Muscle of leg (tissue), 11 donors: Measurements from ENCODE around the gene HS1BP3. TPM values are rescaled to one million over a fixed set of nuclear protein-coding genes. Genes with fewer than 3 reads are reported as not detected.

ENCODE experiments used
- DNase-seq: peaks from one replicate; pipeline ENCODE4 v3.0.0; 2013
- H3K27ac ChIP-seq: one replicate; pipeline ENCODE4 v1.5.1; 2013; ENCODE audit warnings: mild to moderate bottlenecking, low read length, control low read depth
- H3K27me3 ChIP-seq: one replicate; pipeline ENCODE4 v1.6.1; 2013; ENCODE audit warnings: low read length; ENCODE audit not compliant: control insufficient read depth, insufficient read depth
- H3K36me3 ChIP-seq: one replicate; pipeline ENCODE4 v1.6.1; 2013; ENCODE audit warnings: low read length; ENCODE audit not compliant: control insufficient read depth, insufficient read depth
- H3K4me1 ChIP-seq: one replicate; pipeline ENCODE4 v1.6.1; 2013; ENCODE audit warnings: low read length; ENCODE audit not compliant: control insufficient read depth, insufficient read depth
- H3K4me3 ChIP-seq: one replicate; pipeline ENCODE4 v1.5.1; 2013; ENCODE audit warnings: low read length, control low read depth
- H3K9me3 ChIP-seq: replicated peaks from 2 replicates; pipeline ENCODE4 v1.6.1; 2013; ENCODE audit warnings: low read depth, low read length; ENCODE audit not compliant: control insufficient read depth
- WGBS: methylation state at CpG from one replicate; pipeline ENCODE4 v1.1.5; 2013; ENCODE audit warnings: missing lambda C conversion rate; ENCODE audit not compliant: insufficient coverage; 5-methylcytosine and 5-hydroxymethylcytosine counted together
- polyA plus RNA-seq, 8 donors: library from polyadenylated mRNA; unstranded; fragments of 120-200 nt; gene quantifications; one replicate each; pipeline versions ENCODE4 v1.2.1 to v1.2.3, GENCODE V29; 2013; ENCODE audit warnings: inconsistent platforms in 1 of 8, low replicate concordance in 1 of 8; ENCODE audit not compliant: insufficient read length in 8 of 8, insufficient read depth in 1 of 8
- total RNA-seq: library from RNA; stranded (reverse); fragments of 120-200 nt; gene quantifications from one replicate; pipeline ENCODE4 v1.2.4, GENCODE V29; 2013

Gene HS1BP3
- total and polyA plus RNA-seq, 9 donors, result 7.1 to 11.5 (median 9.8) TPM

- DNase-seq, result peak; percentile 99
- Histone ChIP-seq H3K36me3 (peaks cover 26% of the 10 kb centered on the region), H3K4me3 (no peak overlapping the region), H3K27ac (peak overlapping the region; percentile 95), H3K9me3 (no peaks in the 10 kb centered on the region), H3K27me3 (no peaks in the 10 kb centered on the region), H3K4me1 (peaks cover 99% of the 10 kb centered on the region)
- 42% methylated on average over 10 of the region's 14 CpGs for WGBS
Observed at GRCh38 chr2:20617892-20618467, 32.9 kb downstream of the HS1BP3 start.

GRCh38 chr2:20617081-20617575, 33.8 kb downstream of the HS1BP3 start:
- peak; percentile 83 for DNase-seq

GRCh38 chr2:20616341-20616871, 34.5 kb downstream of the HS1BP3 start:
- no peaks in the 10 kb centered on the region for H3K9me3 ChIP-seq
- peaks cover 14% of the 10 kb centered on the region for H3K36me3 ChIP-seq
- no peak overlapping the region for H3K4me3 ChIP-seq
- peaks cover 91% of the 10 kb centered on the region for H3K4me1 ChIP-seq
- H3K27ac ChIP-seq, result peak overlapping the region; percentile 95
- no peak for DNase-seq
- no peaks in the 10 kb centered on the region for H3K27me3 ChIP-seq
- whole genome bisulfite sequencing, result 89% methylated on average over 1 of the region's 4 CpGs

More at GRCh38 chr2:20617081-20617575, 33.8 kb downstream of the HS1BP3 start:
- H3K27ac ChIP-seq, result peak overlapping the region; percentile 95
- peaks cover 21% of the 10 kb centered on the region for H3K36me3 ChIP-seq
- H3K4me3 ChIP-seq, result no peak overlapping the region
- peaks cover 94% of the 10 kb centered on the region for H3K4me1 ChIP-seq
- H3K27me3 ChIP-seq, result no peaks in the 10 kb centered on the region
- H3K9me3 ChIP-seq, result no peaks in the 10 kb centered on the region
- 0% methylated on average over 2 of the region's 10 CpGs for WGBS

- Histone ChIP-seq H3K27ac (peak overlapping the region; percentile 95), H3K4me1 (peaks cover 90% of the 10 kb centered on the region), H3K4me3 (no peak overlapping the region), H3K27me3 (no peaks in the 10 kb centered on the region), H3K9me3 (no peaks in the 10 kb centered on the region), H3K36me3 (peaks cover 9% of the 10 kb centered on the region)
- DNase-seq, result peak; percentile 84
- 80% methylated on average over 8 of the region's 9 CpGs for WGBS
Observed at GRCh38 chr2:20615466-20616241, 35.2 kb downstream of the HS1BP3 start.

GRCh38 chr2:20615068-20615465, 35.8 kb downstream of the HS1BP3 start:
- WGBS, result 76% methylated on average over 4 of the region's 6 CpGs
- Histone ChIP-seq H3K4me1 (peaks cover 86% of the 10 kb centered on the region), H3K27me3 (no peaks in the 10 kb centered on the region), H3K27ac (peak overlapping the region; percentile 7), H3K9me3 (no peaks in the 10 kb centered on the region), H3K36me3 (peaks cover 4% of the 10 kb centered on the region), H3K4me3 (no peak overlapping the region)
- DNase-seq, result no peak

GRCh38 chr2:20614201-20615067, 36.5 kb downstream of the HS1BP3 start:
- 41% methylated on average over 14 of the region's 14 CpGs for WGBS
- H3K4me1 ChIP-seq, result peaks cover 87% of the 10 kb centered on the region
- peak overlapping the region; percentile 44 for H3K27ac ChIP-seq
- no peak overlapping the region for H3K4me3 ChIP-seq
- no peaks in the 10 kb centered on the region for H3K9me3 ChIP-seq
- no peak for DNase-seq
- H3K36me3 ChIP-seq, result no peaks in the 10 kb centered on the region
- no peaks in the 10 kb centered on the region for H3K27me3 ChIP-seq

- H3K4me3 ChIP-seq, result no peak overlapping the region
- H3K4me1 ChIP-seq, result peaks cover 85% of the 10 kb centered on the region
- 67% methylated on average over 8 of the region's 17 CpGs for WGBS
- no peaks in the 10 kb centered on the region for H3K27me3 ChIP-seq
- no peak for DNase-seq
- H3K27ac ChIP-seq, result peak overlapping the region; percentile 51
- H3K36me3 ChIP-seq, result no peaks in the 10 kb centered on the region
- no peaks in the 10 kb centered on the region for H3K9me3 ChIP-seq
Observed at GRCh38 chr2:20612925-20613916, 37.7 kb downstream of the HS1BP3 start.

GRCh38 chr2:20611844-20612356, 39.0 kb downstream of the HS1BP3 start:
- Histone ChIP-seq H3K27ac (peak overlapping the region; percentile 81), H3K9me3 (peaks cover 3% of the 10 kb centered on the region), H3K4me1 (peaks cover 72% of the 10 kb centered on the region), H3K4me3 (no peak overlapping the region), H3K36me3 (no peaks in the 10 kb centered on the region), H3K27me3 (no peaks in the 10 kb centered on the region)
- WGBS, result no CpG with 5 or more reads among the region's 3 CpGs
- DNase-seq, result no peak
